Eye (tissue), 1 donor: ENCODE data around the gene KRT222.
A peak's percentile ranks its signal among the peaks of the same experiment; 100 is the strongest.

Experiments
- DNase-seq: peaks from one replicate; pipeline ENCODE4 v3.0.0-alpha.2; 2015

Gene KRT222

DNA sequence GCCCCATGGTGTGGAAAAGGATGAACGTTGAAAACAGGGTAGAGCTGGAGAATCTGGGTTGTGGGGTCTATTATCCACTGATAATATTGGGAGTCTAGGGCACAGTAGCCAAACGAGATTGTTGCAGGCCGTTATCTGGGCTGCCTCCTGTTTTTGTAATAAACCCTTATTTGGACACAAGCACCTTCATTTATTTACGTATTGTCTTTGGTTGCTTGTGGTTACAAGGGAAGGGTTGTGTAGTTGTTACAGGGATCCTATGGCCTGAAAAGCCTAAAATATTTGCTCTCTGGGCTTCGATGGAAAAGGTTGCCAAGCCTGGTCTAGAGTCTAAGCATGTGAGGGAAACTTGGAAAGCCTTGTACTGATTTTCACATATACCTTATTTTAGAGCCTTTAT is 13.0 kb downstream of the KRT222 start:
- DNase-seq, result no peak

- DNase-seq, result no peak
Observed at GRCh38 chr17:40648384-40648968, 16.5 kb downstream of the KRT222 start.

- DNase-seq, result peak; percentile 97
Observed at GRCh38 chr17:40647624-40648383, 17.2 kb downstream of the KRT222 start, which contains the start of gene SMARCE1. TSS of gene SMARCE1 (minus strand) at chr17:40647818. CDS start at chr17:40645802, 2,016 bp downstream.

- DNase-seq, result peak; percentile 63
Observed at GRCh38 chr17:40646791-40647623, 18.0 kb downstream of the KRT222 start.

- DNase-seq, result no peak
Observed at GRCh38 chr17:40645943-40646342, 19.0 kb downstream of the KRT222 start.

- no peak for DNase-seq
Observed at GRCh38 chr17:40645291-40645690, 19.7 kb downstream of the KRT222 start.

GRCh38 chr17:40637931-40638330 is 27.0 kb downstream of the KRT222 start:
- DNase-seq, result no peak

GRCh38 chr17:40633871-40634270 is 31.1 kb downstream of the KRT222 start:
- peak; percentile 38 for DNase-seq

- peak; percentile 87 for DNase-seq
Observed at GRCh38 chr17:40632216-40632615, 32.8 kb downstream of the KRT222 start.

GRCh38 chr17:40629842-40630241 is 35.1 kb downstream of the KRT222 start:
- DNase-seq, result no peak

GRCh38 chr17:40625311-40625710 is 39.7 kb downstream of the KRT222 start:
- no peak for DNase-seq

DNA sequence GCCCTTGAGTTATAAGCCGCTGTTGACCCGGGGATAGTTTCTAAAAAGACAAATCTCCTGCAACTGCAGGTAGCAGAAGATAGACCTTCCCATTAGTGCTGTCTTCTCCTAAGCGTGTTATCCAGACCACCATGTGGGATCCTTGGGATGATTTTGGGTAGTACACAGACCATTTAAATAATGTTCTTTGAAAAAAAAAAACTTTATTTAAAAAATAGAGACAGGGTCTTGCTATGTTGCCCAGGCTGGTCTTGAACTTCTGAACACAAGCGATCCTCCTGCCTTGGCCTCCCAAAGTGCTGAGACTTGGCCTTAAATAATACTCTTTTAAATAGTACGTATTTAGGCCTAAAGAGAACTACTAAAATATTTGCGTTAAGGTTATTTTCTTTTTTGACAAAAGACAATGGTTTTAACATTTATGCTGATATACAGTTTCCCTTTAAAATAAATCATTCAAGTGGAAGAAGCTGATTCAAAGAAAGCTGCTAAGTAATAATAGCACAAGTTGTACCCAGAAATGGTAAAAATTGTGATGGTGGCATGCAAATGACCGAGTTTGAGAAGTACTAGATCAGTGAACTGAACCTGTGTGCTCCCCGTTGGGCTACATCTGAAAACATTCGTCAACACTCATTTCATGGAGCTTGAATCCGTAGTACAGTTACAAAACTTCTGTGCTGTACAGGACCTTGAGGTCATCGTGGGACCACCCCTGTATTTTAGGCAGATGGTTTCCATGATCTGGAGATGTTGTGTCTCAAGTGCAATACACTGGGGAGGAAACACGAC is 41.4 kb downstream of the KRT222 start:
- DNase-seq, result no peak

DNA sequence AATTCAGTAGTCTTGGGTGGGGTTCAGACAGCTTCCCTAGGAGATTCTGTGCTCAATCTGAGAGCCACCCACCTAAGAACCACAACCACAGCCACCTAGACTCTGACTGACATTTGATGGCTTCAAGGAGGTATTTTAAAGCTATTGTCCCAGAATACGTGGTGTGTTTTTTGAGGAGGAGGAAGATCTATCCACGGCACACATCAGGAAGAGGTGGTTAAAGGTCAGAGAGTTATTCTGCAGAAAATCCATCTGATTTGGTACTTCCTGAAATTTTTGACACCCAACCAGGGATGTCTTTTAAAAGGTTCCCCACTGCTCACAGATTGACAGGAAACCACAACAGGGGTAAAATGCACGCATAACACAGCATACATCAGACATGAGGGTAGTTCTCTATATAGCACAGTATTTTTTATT is 42.5 kb downstream of the KRT222 start:
- no peak for DNase-seq

DNA sequence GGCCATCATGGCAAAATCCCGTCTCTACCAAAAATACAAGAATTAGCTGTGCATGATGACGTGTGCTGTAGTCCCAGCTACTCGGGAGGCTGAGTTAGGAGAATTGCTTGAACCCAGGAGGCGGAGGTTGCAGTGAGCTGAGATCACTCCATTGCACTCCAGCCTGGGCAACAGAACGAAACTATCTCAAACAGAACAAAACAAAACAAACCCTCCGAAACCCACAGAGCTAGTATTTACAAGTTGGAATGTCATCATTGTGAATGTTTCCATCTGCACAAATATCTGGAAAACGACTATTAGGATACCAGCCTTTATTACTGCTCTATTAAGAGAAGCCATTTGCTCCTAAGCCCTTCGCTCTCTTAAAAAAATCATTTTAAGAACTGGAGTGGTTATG is 43.4 kb downstream of the KRT222 start:
- DNase-seq, result no peak

- DNase-seq, result no peak
Observed at GRCh38 chr17:40621019-40621418, 44.0 kb downstream of the KRT222 start.

GRCh38 chr17:40618754-40619625 is 46.0 kb downstream of the KRT222 start:
- no peak for DNase-seq

GRCh38 chr17:40617678-40618240 is 47.2 kb downstream of the KRT222 start:
- DNase-seq, result no peak

DNA sequence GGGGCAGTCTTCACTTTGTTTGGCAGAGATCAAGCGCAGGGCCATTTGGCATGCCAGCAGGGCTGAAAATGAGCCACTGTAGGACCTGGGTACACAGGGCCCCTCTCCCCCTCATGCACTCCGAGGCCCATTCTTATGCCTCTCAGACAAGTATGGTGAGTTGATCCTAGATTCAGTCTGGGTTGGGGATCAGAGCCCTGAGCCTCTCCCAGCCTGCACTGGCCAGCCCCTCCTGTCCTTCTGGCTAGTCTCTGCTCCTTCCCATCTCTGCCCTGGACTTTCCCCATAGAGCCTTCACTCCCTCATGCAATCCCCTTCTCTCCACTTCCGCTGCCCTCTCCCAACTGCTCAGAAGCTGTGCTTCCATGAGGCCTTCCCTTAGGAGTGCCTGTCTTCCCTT is 48.4 kb downstream of the KRT222 start:
- no peak for DNase-seq

DNA sequence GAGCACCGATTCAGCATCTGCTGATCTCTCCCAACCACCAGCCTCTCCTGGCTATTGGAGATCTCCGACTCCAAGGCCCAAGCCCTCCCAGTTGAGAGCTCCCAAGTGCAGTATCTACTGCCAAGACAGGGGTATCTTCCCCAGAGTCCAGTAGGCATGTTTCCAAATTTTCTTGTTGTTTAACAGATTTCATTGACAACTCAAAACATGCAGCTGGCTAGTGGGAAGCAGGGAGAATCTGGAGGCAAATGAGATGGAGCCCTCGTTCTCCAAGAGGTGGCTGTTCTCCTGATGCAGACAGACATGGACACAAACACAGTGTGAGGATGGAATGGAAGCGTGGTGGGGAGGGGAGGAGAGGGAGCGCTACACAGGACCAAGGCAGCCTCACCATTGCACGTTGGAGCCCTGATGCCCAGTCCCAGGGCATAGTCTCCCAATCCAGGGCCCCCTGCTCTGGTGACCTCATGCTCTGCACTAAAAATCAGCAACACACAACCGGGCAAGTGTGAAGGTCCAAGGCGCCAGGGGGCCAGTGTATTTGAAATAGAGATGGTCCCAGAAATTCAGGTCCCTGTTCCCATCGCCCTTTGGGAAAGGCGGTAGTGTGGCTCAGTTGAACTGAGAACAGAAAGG is 49.0 kb downstream of the KRT222 start:
- DNase-seq, result no peak

DNA sequence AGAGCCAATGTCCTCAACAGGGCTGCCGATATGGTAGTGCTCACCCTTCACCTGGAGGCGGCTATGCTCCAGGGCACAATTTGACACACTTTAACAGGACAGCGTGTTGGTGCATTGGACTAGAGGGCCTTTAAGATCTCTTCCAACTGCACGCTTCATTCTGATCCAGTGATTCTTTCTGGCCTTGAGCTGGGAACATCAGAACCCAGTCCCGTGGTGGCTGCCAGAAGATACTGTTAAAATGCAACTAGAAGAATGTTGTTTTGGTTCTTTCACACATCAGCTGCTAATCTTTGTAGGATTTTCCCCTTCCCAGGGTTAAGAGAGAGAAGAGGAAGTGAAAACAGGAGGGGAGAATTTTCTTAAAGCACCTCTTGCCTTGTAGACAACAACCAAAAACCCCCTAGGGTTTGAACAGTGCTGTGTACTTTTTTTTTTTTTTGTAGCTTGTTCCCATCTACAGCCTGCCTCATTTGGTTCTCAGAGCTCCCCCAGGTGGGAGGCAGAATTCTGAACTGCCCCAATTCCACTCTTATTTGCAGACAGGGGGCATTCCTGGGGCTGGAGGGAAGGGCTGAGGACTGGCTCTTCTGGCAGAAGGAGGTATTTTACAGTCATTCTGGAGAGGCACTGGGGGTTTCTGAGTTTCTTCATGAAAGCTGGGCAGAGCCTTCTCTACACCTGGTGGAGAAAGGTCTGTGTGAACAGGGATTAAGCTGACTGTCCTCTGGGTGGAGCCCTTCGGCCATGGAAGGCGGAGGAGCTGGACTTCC is 49.7 kb downstream of the KRT222 start:
- peak; percentile 76 for DNase-seq
